Measurements from ENCODE around the gene GAREM1.

The GAREM1 gene

GRCh38 chr18:32424696-32425095 lies 46.0 kb downstream of the GAREM1 start:
- Histone ChIP-seq H3K4me3 (no peak overlapping the region), H3K27ac (no peak overlapping the region), H3K36me3 (ENCODE audit: insufficient read depth, low read length) (no peaks in the 10 kb centered on the region), H3K9ac (ENCODE audit: insufficient read length) (no peak overlapping the region), H3K9me3 (ENCODE audit: low read depth, low read length) (no peaks in the 10 kb centered on the region)
- TF ChIP-seq EZH2 (IDR thresholded peaks at IDR 0.05) = no peak
- TF ChIP-seq FOXP2 (optimal IDR thresholded peaks at IDR 0.05; ENCODE audit: control extremely low read depth, extremely low read length, insufficient read depth) = no peak
- no peak for TF ChIP-seq POLR2AphosphoS5 (IDR thresholded peaks at IDR 0.05; ENCODE audit: borderline replicate concordance, low read depth, low read length)
- DNase-seq (ENCODE audit: low read depth, low spot score) = no peak

DNA sequence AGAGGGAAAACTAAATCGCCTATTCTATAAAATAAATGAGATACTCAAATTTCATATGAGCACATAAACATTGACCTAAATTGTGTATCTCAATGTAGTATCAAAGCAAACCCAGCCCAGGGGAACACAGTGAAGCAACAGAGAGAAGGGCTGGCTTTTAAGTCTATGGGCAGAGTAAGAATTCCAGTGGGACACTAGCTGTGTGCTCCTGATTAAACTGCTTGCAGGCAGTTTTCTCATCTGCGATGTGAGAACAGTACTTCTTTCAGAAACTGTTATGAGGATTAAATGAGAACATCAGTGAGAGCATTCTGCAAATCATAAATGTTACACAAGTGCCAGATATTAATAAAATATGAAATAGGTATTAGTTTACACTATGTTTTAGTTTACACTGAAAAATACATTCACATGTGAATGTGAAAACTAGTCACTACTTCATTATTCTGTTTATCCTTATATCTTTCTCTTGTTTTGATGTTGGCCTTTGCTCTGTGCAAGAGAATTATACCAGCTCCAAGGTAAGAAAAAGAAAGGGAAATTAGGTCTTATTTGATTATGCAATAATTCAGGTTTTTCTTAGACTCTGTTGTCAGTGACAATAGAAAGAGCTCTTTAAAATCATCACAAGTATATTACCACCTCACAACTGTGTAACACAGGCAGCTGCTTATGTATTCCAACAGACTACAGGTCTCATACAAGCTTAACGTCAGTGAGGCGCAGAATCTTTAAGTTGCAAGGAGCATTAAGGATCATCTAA lies 47.5 kb downstream of the GAREM1 start:
- no peak for DNase-seq (ENCODE audit: low read depth, low spot score)
- no peak overlapping the region for H3K27ac ChIP-seq
- no peak overlapping the region for H3K4me3 ChIP-seq
- no peak for TF ChIP-seq EZH2 (IDR thresholded peaks at IDR 0.05)
- TF ChIP-seq POLR2AphosphoS5 (IDR thresholded peaks at IDR 0.05; ENCODE audit: borderline replicate concordance, low read depth, low read length) = no peak
- no peak for TF ChIP-seq FOXP2 (optimal IDR thresholded peaks at IDR 0.05; ENCODE audit: control extremely low read depth, extremely low read length, insufficient read depth)
- no peaks in the 10 kb centered on the region for H3K36me3 ChIP-seq (ENCODE audit: insufficient read depth, low read length)
- H3K9me3 ChIP-seq (ENCODE audit: low read depth, low read length) = no peaks in the 10 kb centered on the region
- no peak overlapping the region for H3K9ac ChIP-seq (ENCODE audit: insufficient read length)

- TF ChIP-seq FOXP2 (optimal IDR thresholded peaks at IDR 0.05; ENCODE audit: control extremely low read depth, extremely low read length, insufficient read depth) (no peak), EZH2 (IDR thresholded peaks at IDR 0.05) (no peak), POLR2AphosphoS5 (IDR thresholded peaks at IDR 0.05; ENCODE audit: borderline replicate concordance, low read depth, low read length) (no peak)
- H3K27ac ChIP-seq = no peak overlapping the region
- no peak overlapping the region for H3K4me3 ChIP-seq
- no peaks in the 10 kb centered on the region for H3K9me3 ChIP-seq (ENCODE audit: low read depth, low read length)
- no peak overlapping the region for H3K9ac ChIP-seq (ENCODE audit: insufficient read length)
- no peak for DNase-seq (ENCODE audit: low read depth, low spot score)
- H3K36me3 ChIP-seq (ENCODE audit: insufficient read depth, low read length) = no peaks in the 10 kb centered on the region
Measured at GRCh38 chr18:32422201-32422600, 48.5 kb downstream of the GAREM1 start.

DNA sequence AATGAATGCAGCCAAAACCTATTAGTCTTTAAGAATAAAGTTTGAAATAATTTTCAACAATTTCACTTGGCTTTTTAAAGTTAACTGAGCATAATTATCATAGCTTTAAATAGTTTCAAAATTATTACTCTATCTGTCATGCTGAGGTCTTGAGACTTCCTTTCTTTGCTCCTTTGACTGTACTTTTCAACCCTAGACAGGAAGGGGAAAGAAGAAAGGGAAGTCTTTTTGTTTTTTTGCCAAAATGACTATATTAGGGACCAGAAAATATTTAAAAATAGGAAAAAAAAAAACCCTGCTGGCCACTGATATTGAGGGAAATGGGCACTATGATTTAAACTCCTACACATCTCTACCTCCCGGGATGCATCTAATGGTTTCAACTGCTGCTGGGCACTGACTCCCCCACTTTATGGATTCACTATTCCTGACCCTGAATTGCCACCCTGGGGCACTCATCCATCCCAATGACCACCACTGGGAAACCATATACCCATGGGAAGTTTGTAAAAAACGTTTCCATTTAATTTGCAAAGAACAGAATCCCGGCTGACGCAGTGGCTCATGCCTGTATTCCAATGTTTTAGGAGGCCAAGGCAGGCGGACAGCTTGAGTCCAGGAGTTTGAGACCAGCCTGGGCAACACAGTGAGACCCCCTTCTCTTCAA lies 50.5 kb downstream of the GAREM1 start:
- Histone ChIP-seq H3K9me3 (ENCODE audit: low read depth, low read length) (no peaks in the 10 kb centered on the region), H3K4me3 (no peak overlapping the region), H3K36me3 (ENCODE audit: insufficient read depth, low read length) (no peaks in the 10 kb centered on the region), H3K27ac (no peak overlapping the region), H3K9ac (ENCODE audit: insufficient read length) (no peak overlapping the region)
- no peak for TF ChIP-seq EZH2 (IDR thresholded peaks at IDR 0.05)
- no peak for TF ChIP-seq FOXP2 (optimal IDR thresholded peaks at IDR 0.05; ENCODE audit: control extremely low read depth, extremely low read length, insufficient read depth)
- no peak for TF ChIP-seq POLR2AphosphoS5 (IDR thresholded peaks at IDR 0.05; ENCODE audit: borderline replicate concordance, low read depth, low read length)
- DNase-seq (ENCODE audit: low read depth, low spot score) = no peak

- Histone ChIP-seq H3K4me3 (no peak overlapping the region), H3K9ac (ENCODE audit: insufficient read length) (no peak overlapping the region), H3K9me3 (ENCODE audit: low read depth, low read length) (no peaks in the 10 kb centered on the region), H3K36me3 (ENCODE audit: insufficient read depth, low read length) (no peaks in the 10 kb centered on the region), H3K27ac (no peak overlapping the region)
- TF ChIP-seq FOXP2 (optimal IDR thresholded peaks at IDR 0.05; ENCODE audit: control extremely low read depth, extremely low read length, insufficient read depth) (no peak), EZH2 (IDR thresholded peaks at IDR 0.05) (no peak), POLR2AphosphoS5 (IDR thresholded peaks at IDR 0.05; ENCODE audit: borderline replicate concordance, low read depth, low read length) (no peak)
- no peak for DNase-seq (ENCODE audit: low read depth, low spot score)
Measured at GRCh38 chr18:32418148-32418547, 52.5 kb downstream of the GAREM1 start.

GRCh38 chr18:32405588-32405987 lies 65.1 kb downstream of the GAREM1 start:
- no peak overlapping the region for H3K4me3 ChIP-seq
- H3K36me3 ChIP-seq (ENCODE audit: insufficient read depth, low read length) = no peaks in the 10 kb centered on the region
- H3K9ac ChIP-seq (ENCODE audit: insufficient read length) = no peak overlapping the region
- H3K27ac ChIP-seq = no peak overlapping the region
- H3K9me3 ChIP-seq (ENCODE audit: low read depth, low read length) = no peaks in the 10 kb centered on the region
- TF ChIP-seq POLR2AphosphoS5 (IDR thresholded peaks at IDR 0.05; ENCODE audit: borderline replicate concordance, low read depth, low read length) (no peak), FOXP2 (optimal IDR thresholded peaks at IDR 0.05; ENCODE audit: control extremely low read depth, extremely low read length, insufficient read depth) (no peak), EZH2 (IDR thresholded peaks at IDR 0.05) (no peak)
- DNase-seq (ENCODE audit: low read depth, low spot score) = no peak

DNA sequence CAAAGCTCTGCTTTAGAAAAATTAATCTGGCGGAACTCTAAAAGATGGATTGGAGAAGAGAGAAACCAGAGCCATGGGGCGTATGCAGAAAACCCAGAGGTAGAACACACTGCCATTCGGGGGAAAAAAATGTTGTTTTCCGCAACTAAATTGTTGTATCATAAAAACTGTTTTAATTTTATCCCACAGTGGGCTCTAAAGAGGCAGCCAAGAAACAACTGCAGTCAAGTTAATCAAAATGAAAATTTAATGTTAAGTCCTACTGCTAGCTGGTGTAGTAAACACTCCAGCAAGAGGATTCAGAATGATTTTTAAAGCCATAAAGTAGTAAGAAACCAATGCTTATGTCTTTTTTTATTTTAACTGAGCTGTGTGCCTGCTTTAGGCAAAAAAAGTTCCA lies 69.1 kb downstream of the GAREM1 start:
- Histone ChIP-seq H3K4me3 (no peak overlapping the region), H3K27ac (no peak overlapping the region), H3K36me3 (ENCODE audit: insufficient read depth, low read length) (no peaks in the 10 kb centered on the region), H3K9me3 (ENCODE audit: low read depth, low read length) (no peaks in the 10 kb centered on the region), H3K9ac (ENCODE audit: insufficient read length) (no peak overlapping the region)
- DNase-seq (ENCODE audit: low read depth, low spot score) = no peak
- TF ChIP-seq EZH2 (IDR thresholded peaks at IDR 0.05) (no peak), POLR2AphosphoS5 (IDR thresholded peaks at IDR 0.05; ENCODE audit: borderline replicate concordance, low read depth, low read length) (no peak), FOXP2 (optimal IDR thresholded peaks at IDR 0.05; ENCODE audit: control extremely low read depth, extremely low read length, insufficient read depth) (no peak)

DNA sequence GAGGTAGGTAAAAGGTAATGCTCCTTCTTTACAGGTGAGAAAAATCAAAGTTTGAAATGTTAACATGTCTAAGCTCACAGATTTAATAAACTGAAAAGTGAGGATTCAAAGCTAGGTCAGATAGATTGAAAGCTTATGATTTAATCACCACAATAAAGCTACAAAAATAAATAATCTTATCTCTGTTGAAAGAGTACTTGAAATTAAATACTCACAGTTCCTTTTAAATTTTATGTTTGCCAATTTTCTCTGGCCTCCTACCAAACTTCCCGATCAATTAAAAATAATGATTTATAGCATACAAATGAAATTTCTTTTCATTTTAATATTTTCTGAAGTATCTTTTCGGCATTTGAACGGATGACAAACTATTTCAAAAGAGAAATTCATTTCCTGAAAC lies 77.3 kb downstream of the GAREM1 start:
- no peak for TF ChIP-seq FOXP2 (optimal IDR thresholded peaks at IDR 0.05; ENCODE audit: control extremely low read depth, extremely low read length, insufficient read depth)
- TF ChIP-seq EZH2 (IDR thresholded peaks at IDR 0.05) = no peak
- no peak for TF ChIP-seq POLR2AphosphoS5 (IDR thresholded peaks at IDR 0.05; ENCODE audit: borderline replicate concordance, low read depth, low read length)
- Histone ChIP-seq H3K9me3 (ENCODE audit: low read depth, low read length) (no peaks in the 10 kb centered on the region), H3K9ac (ENCODE audit: insufficient read length) (no peak overlapping the region), H3K27ac (no peak overlapping the region), H3K36me3 (ENCODE audit: insufficient read depth, low read length) (no peaks in the 10 kb centered on the region), H3K4me3 (no peak overlapping the region)
- DNase-seq (ENCODE audit: low read depth, low spot score) = no peak

All from SK-N-MC (cell line).